GM23338 (cell line): ENCODE data around the gene NIT2.

ENCODE experiments used
- CREB1 ChIP-seq: fragments of 250-450 bp; sonication (Bioruptor Pico); IDR thresholded peaks from 2 replicates; pipeline ENCODE4 v1.5.0; 2020; ENCODE audit warnings: low read depth, mild to moderate bottlenecking, moderate library complexity
- CTCF ChIP-seq, 2 experiments: fragments of 200-600 bp in 1 of 2; sonication (generic) in 1 of 2; conservative IDR thresholded peaks; 2 replicates each; pipeline versions ENCODE4 v1.5.1 to v1.6.1; 2016 to 2017; ENCODE audit warnings: antibody characterized with exemption in 2 of 2, low read depth in 2 of 2, mild to moderate bottlenecking in 2 of 2, moderate library complexity in 1 of 2

DNA sequence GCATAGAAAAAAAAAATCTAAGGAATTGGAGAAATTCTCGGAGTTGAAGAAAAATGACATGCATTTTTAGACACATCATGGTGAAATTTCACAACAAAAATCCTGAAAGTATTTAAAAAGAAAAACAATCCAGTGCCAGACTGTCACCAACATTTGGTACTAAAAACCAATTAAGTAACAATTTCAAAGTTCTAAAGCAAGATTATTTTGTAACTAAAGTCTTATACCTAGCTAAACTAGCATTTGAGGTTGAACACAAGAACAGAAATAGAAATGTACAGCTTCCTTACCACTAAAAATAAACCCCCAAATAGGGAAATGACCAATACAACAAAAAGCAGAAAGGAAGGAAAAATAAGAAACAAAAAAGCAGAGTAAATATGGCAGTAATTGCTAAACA is 54.5 kb downstream of the NIT2 start:
- no peak for TF ChIP-seq CTCF (conservative IDR thresholded peaks at IDR 0.05; ENCODE audit: low read depth in 2 of 2)
- no peak for TF ChIP-seq CREB1 (CRISPR knock-in tag)
